ENCODE results near the gene SLC25A47. TPM values are rescaled to one million over a fixed set of nuclear protein-coding genes. Genes with fewer than 3 reads are reported as not detected.

Gene SLC25A47
- total and polyA plus RNA-seq, 4 donors = 23.7 to 469 (median 291) TPM

GRCh38 chr14:100313464-100314230 is 9.5 kb upstream of the SLC25A47 start:
- Histone ChIP-seq H3K4me3 (ENCODE audit: low read depth in 1 of 3, low read length in 3 of 3) (no peak overlapping the region), H3K27me3 (ENCODE audit: control insufficient read depth in 4 of 4, insufficient read depth in 4 of 4, low read length in 3 of 4) (no peaks in the 10 kb centered on the region), H3K4me1 (ENCODE audit: control insufficient read depth in 4 of 4, insufficient read depth in 4 of 4, low read length in 3 of 4) (peaks cover 2 to 12% (median 6%) of the 10 kb centered on the region in 4 donors), H3K9ac (ENCODE audit: low read depth in 1 of 2, low read length in 2 of 2) (no peak overlapping the region), H3K27ac (ENCODE audit: low read depth in 1 of 2, low read length in 2 of 2) (no peak overlapping the region), H3K9me3 (ENCODE audit: control insufficient read depth in 4 of 4, low read length in 3 of 4) (no peaks in the 10 kb centered on the region), H3K36me3 (ENCODE audit: control insufficient read depth in 4 of 4, insufficient read depth in 3 of 4, low read depth in 1 of 4, low read length in 3 of 4) (no peaks in the 10 kb centered on the region)
- no peak for TF ChIP-seq HNF4G (IDR thresholded peaks at IDR 0.05)
- TF ChIP-seq FOXA1 (IDR thresholded peaks at IDR 0.05) = no peak
- no peak for TF ChIP-seq EGR1 (IDR thresholded peaks at IDR 0.05; ENCODE audit: low read depth in 2 of 2)
- no peak for TF ChIP-seq HNF4A (conservative IDR thresholded peaks at IDR 0.05)
- TF ChIP-seq GABPA (IDR thresholded peaks at IDR 0.05 in 1 of 2, conservative IDR thresholded peaks at IDR 0.05 in 1 of 2) = no peak
- TF ChIP-seq ZBTB33 (IDR thresholded peaks at IDR 0.05) = no peak
- TF ChIP-seq REST (IDR thresholded peaks at IDR 0.05) = no peak
- no peak for TF ChIP-seq JUND (IDR thresholded peaks at IDR 0.05)
- no peak for TF ChIP-seq YY1 (IDR thresholded peaks at IDR 0.05)
- no peak for TF ChIP-seq CTCF (IDR thresholded peaks at IDR 0.05; ENCODE audit: low read depth, low read length, missing input control)
- 93% methylated on average over 26 of the region's 26 CpGs for WGBS
- no peak for DNase-seq (ENCODE audit: low spot score)

- 90% methylated on average over 6 of the region's 6 CpGs for WGBS
- TF ChIP-seq REST (IDR thresholded peaks at IDR 0.05) (no peak), JUND (IDR thresholded peaks at IDR 0.05) (no peak), EGR1 (IDR thresholded peaks at IDR 0.05; ENCODE audit: low read depth in 2 of 2) (no peak), YY1 (IDR thresholded peaks at IDR 0.05) (no peak), ZBTB33 (IDR thresholded peaks at IDR 0.05) (no peak), MAX (IDR thresholded peaks at IDR 0.05) (no peak), HNF4G (IDR thresholded peaks at IDR 0.05) (no peak), CTCF (IDR thresholded peaks at IDR 0.05; ENCODE audit: low read depth, low read length, missing input control) (no peak), FOXA1 (IDR thresholded peaks at IDR 0.05) (no peak), NR2F2 (IDR thresholded peaks at IDR 0.05) (no peak), RAD21 (IDR thresholded peaks at IDR 0.05) (no peak), HNF4A (conservative IDR thresholded peaks at IDR 0.05) (no peak)
- no peak for DNase-seq (ENCODE audit: low spot score)
Measured at GRCh38 chr14:100314724-100315123, 8.4 kb upstream of the SLC25A47 start.

More at GRCh38 chr14:100314724-100315123, 8.4 kb upstream of the SLC25A47 start:
- Histone ChIP-seq H3K36me3 (ENCODE audit: control insufficient read depth in 4 of 4, insufficient read depth in 3 of 4, low read depth in 1 of 4, low read length in 3 of 4) (no peaks in the 10 kb centered on the region), H3K4me3 (ENCODE audit: low read depth in 1 of 3, low read length in 3 of 3) (no peak overlapping the region), H3K27ac (ENCODE audit: low read depth in 1 of 2, low read length in 2 of 2) (no peak overlapping the region), H3K4me1 (ENCODE audit: control insufficient read depth in 4 of 4, insufficient read depth in 4 of 4, low read length in 3 of 4) (peaks cover 2 to 9% (median 4%) of the 10 kb centered on the region in 4 donors), H3K9me3 (ENCODE audit: control insufficient read depth in 4 of 4, low read length in 3 of 4) (no peaks in the 10 kb centered on the region), H3K9ac (ENCODE audit: low read depth in 1 of 2, low read length in 2 of 2) (no peak overlapping the region), H3K27me3 (ENCODE audit: control insufficient read depth in 4 of 4, insufficient read depth in 4 of 4, low read length in 3 of 4) (no peaks in the 10 kb centered on the region)
